ENCODE measurements around the gene TP53TG5.

Gene TP53TG5

GRCh38 chr20:45378191-45378590 is at the start of gene TP53TG5:
TSS of gene TP53TG5 (minus strand) at chr20:45378325. CDS start at chr20:45378236, 89 bp downstream.
- no peak for TF ChIP-seq CTCF (IDR thresholded peaks at IDR 0.05)
- no peak within 1 kb of the TSS for H3K4me3 ChIP-seq
- no peak within 1 kb of the TSS for H3K27ac ChIP-seq
- DNase-seq (ENCODE audit: low spot score) = no peak

- no peak for TF ChIP-seq CTCF (IDR thresholded peaks at IDR 0.05)
- DNase-seq (ENCODE audit: low spot score) = no peak
- Histone ChIP-seq H3K4me3 (no peak overlapping the region), H3K27ac (no peak overlapping the region)
Observed at GRCh38 chr20:45427236-45428149, 49.4 kb upstream of the TP53TG5 start.

- Histone ChIP-seq H3K27ac (peak overlapping the region in 1 of 2 donors; percentile 37), H3K4me3 (no peak overlapping the region)
- TF ChIP-seq CTCF (IDR thresholded peaks at IDR 0.05) = no peak
- DNase-seq (ENCODE audit: low spot score) = no peak
Observed at GRCh38 chr20:45426320-45427016, 48.3 kb upstream of the TP53TG5 start.

GRCh38 chr20:45425561-45425960 is 47.4 kb upstream of the TP53TG5 start:
- TF ChIP-seq CTCF (IDR thresholded peaks at IDR 0.05) = no peak
- no peak overlapping the region for H3K4me3 ChIP-seq
- DNase-seq (ENCODE audit: low spot score) = no peak
- no peak overlapping the region for H3K27ac ChIP-seq

- Histone ChIP-seq H3K27ac (no peak overlapping the region), H3K4me3 (no peak overlapping the region)
- no peak for TF ChIP-seq CTCF (IDR thresholded peaks at IDR 0.05)
- DNase-seq (ENCODE audit: low spot score) = no peak
Observed at GRCh38 chr20:45423700-45424099, 45.6 kb upstream of the TP53TG5 start.

GRCh38 chr20:45420125-45420524 is 42.0 kb upstream of the TP53TG5 start:
- no peak for TF ChIP-seq CTCF (IDR thresholded peaks at IDR 0.05)
- Histone ChIP-seq H3K27ac (peak overlapping the region; percentile 39 to 82), H3K4me3 (no peak overlapping the region)
- DNase-seq (ENCODE audit: low spot score) = no peak

All from coronary artery (tissue), 2 donors.